Right renal cortex interstitium (tissue), 3 donors: ENCODE measurements around the gene ZNF585A. TPM values are rescaled to one million over a fixed set of nuclear protein-coding genes. Genes with fewer than 3 reads are reported as not detected.

Source experiments
- DNase-seq, 3 donors: peaks; one replicate each; pipeline ENCODE4 v3.0.0-alpha.2; 2013; ENCODE audit warnings: low read depth in 3 of 3, low spot score in 2 of 3
- polyA plus RNA-seq, 3 donors: library from polyadenylated mRNA; unstranded; fragments of 120-200 nt; gene quantifications; one replicate each; pipeline ENCODE4 v1.2.1, GENCODE V29; 2013; ENCODE audit not compliant: insufficient read length in 3 of 3

Gene ZNF585A
- polyA plus RNA-seq, 3 donors = 16.3 to 18.6 (median 17.2) TPM

- no peak for DNase-seq
These were observed 76.6 kb downstream of the ZNF585A start for GRCh38 chr19:37095859-37096258.

Other genes with a start within 250 kb of the ZNF585A start
- gene ZNF420, start 94.3 kb downstream of the ZNF585A start, polyA plus RNA-seq = 10 to 100 TPM; 25.9 to 27.9 (median 26.6) TPM
- 10 to 100 TPM; 14.2 to 18.2 (median 16.5) TPM for gene ZNF585B, start 37.8 kb upstream of the ZNF585A start, polyA plus RNA-seq
- gene ZNF383, start 45.5 kb upstream of the ZNF585A start, polyA plus RNA-seq = 10 to 100 TPM; 12.9 to 13.6 (median 13.5) TPM
- 10 to 100 TPM in 1 of 3 donors, 1 to 10 TPM in 2; 8.3 to 17.9 (median 8.9) TPM for gene ZNF527, start 198.4 kb upstream of the ZNF585A start, polyA plus RNA-seq